HG03575 (cell line): ENCODE data around the gene KREMEN1.
"Not testable (repeated sequence)": the region's sequence is repeated elsewhere in the genome, so short reads cannot be mapped to it uniquely, and the experiment has no call there.

Experiments used
- ATAC-seq: cut with Tn5 transposase; IDR thresholded peaks from one replicate; pipeline ENCODE4 v1.9.1; 2021; ENCODE audit not compliant: unreplicated experiment, insufficient number of reproducible peaks, low FRiP score; ENCODE audit errors: extremely low read depth

KREMEN1 gene

GRCh38 chr22:29095459-29095858 lies 22.6 kb downstream of the KREMEN1 start:
- no peak for ATAC-seq

DNA sequence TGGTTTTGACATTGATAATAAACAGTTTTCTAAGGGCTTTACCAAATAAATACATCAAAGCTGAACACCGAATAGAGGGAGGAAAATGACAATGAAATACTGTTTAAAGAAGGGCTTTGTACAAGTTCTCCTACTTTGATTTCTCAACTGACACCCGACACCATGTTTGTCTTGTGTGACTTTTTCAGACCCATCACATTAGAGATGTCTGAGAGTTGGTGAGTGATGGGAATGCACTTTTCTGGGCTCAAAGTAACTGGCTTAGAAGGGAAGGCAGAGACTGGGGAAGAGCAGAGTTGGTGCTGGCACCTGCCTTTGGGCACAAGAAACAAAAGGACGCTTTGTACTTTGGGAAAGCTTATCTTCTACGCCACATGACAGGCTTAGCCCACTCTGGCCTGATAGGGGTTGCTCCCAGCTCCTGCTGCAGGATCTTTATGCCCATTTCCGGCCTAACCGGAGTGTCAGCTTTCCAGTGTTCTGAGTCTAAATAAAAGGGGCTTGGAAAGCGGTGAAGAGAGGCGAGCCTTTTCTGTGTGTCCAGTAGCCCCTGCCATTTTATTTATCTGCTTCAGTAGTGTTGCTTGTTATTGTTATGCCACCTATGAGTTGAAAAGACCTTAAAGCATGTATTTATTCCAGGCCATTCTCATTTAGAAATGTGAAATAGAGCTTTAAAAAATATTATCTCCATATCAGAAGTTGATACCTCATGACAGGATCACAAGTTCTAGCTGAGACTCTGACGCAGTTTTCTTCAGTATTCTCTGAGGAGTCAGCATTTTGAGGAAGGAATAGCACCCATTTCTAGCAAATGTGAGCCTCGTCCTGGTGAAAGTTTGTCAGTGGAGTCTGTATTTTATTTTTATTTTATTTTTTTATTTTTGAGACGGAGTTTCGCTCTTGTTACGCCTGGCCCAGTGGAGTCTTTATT lies 24.2 kb downstream of the KREMEN1 start:
- no peak for ATAC-seq

DNA sequence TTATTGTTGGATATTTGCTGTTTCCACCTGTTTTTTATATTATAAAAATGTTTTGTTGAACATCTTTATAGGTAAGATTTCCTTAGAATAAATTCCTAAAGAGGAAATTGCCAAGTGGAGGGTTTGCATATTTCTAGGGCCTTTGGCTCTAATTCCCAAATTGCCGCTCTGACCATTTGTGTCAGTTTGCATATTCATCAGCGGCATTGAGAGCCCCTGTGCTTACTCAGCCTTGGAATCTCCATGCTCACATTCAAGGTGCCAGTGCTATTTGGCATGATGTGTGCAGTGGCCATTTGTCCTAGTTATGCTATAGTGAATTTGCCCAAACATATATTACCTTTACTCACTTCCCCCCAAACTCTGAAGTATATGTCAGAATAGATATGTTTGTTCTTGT lies 25.5 kb downstream of the KREMEN1 start:
- ATAC-seq = no peak

DNA sequence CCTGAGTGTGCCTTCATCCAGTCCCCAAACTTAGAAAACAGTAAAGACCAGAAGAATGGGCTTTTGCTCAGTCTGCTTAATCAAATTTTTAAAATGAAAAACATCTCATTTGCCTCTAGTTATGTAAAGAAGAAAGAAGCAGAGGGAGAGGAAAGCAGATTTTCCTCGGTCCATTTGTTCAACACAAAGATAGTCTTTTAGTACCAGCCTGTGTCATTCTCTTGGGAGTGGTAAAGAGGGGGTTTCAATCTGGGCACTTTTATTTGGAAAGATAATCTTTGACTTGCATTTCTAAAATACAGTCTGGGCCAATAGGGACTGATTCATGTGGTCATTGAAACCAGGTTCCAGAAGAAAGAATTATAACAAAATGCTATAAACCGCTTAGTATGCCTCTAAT lies 29.5 kb downstream of the KREMEN1 start:
- ATAC-seq = no peak

- no peak for ATAC-seq
Measured at GRCh38 chr22:29103121-29103520, 30.3 kb downstream of the KREMEN1 start.

DNA sequence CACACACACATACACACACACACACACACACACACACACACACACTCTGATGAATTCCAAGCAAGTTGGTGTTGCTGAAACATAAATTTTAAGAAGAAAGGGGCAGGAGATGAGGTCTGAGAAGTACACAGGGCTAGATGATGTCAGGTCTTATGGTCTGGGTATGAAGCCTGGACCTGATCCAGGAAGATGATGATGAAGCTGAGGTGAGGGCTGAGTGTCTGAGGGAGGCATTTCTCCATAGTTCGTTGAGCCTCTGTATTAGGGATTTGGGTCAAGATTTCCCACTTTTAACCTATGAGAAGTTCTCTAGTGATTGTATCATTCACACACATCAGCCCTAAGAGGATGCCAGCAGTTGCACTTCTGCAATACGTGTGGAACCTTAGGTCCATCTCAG lies 32.6 kb downstream of the KREMEN1 start:
- no peak for ATAC-seq

DNA sequence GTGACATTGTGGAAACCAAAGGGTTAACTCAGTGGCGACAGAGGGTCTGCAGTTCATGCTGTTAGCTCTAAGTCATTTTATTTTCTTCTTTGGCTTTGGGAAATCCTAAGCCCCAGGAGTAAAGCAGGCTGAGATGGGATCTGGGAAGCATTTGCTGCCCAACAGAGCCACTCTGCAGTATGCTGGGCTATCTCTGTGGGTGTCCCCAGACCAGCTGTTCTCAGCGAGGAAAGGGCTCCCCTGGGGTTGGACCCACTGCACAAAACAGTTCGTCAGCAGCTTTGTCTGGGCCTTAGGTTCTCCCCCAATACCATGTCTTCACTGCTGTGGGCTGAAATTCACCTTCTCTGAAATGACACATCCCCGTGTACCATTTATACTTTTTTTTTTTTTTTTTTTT lies 34.0 kb downstream of the KREMEN1 start:
- ATAC-seq = no peak

DNA sequence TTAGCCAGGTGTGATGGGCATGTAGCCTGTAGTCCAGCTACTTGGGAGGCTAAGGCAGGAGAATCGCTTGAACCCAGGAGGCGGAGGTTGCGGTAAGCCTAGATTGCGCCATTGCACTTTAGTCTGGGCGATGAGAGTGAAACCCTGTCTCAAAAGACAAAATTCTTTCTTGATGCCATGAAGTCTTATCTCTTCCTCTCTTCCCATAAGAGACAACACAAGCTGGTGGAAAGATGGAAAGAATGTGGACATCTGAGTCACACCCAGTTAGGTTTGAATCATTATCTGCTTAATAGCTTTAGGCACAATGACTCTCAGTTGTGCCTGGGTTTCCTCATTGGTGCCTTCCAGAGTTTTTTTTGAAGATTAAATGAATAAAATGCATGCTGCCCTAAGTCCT lies 35.3 kb downstream of the KREMEN1 start:
- no peak for ATAC-seq

DNA sequence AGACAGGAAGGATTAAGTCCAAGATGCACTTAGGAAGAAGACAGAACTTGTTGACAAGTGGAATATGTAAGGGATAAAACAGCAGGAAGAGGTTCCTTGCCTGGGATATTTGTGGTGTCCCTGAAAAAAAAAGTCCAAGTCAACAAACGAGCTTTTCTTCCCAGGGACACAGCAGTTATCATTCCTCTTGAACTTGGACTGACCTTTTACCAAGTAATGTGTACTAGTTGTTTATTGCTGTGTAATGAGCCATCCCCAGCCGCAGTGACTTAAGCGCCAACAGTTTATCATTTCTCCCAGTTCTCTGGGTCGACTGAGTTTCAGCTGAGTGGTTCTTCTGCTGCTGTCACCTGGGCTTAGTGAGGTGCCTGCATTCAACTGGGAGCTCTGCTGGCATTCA lies 37.0 kb downstream of the KREMEN1 start:
- no peak for ATAC-seq

GRCh38 chr22:29110946-29111345 lies 38.1 kb downstream of the KREMEN1 start:
- no peak for ATAC-seq

GRCh38 chr22:29112121-29112520 lies 39.3 kb downstream of the KREMEN1 start:
- ATAC-seq = no peak

DNA sequence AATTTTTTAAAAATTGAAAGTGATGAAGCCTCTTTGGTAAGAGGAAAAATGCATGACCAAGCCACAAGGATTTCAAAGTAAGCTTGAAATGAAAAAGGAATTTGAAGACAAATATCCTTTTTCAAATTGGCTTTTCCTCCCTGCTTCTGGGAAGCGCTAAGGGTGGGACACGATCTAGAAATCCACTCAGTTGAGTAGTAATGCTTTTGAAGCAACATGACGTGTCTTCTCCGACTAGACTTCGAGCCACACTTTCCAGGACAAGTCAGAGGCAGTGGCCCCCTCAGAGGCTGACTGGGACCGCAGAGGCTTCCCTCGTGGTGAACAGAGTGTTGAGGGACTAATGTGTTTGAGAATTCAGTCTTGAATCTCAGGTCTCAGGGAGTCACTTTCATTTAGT lies 39.8 kb downstream of the KREMEN1 start:
- no peak for ATAC-seq

- no peak for ATAC-seq
Measured at GRCh38 chr22:29113319-29113718, 40.5 kb downstream of the KREMEN1 start.

GRCh38 chr22:29114392-29114791 lies 41.6 kb downstream of the KREMEN1 start:
- no peak for ATAC-seq

DNA sequence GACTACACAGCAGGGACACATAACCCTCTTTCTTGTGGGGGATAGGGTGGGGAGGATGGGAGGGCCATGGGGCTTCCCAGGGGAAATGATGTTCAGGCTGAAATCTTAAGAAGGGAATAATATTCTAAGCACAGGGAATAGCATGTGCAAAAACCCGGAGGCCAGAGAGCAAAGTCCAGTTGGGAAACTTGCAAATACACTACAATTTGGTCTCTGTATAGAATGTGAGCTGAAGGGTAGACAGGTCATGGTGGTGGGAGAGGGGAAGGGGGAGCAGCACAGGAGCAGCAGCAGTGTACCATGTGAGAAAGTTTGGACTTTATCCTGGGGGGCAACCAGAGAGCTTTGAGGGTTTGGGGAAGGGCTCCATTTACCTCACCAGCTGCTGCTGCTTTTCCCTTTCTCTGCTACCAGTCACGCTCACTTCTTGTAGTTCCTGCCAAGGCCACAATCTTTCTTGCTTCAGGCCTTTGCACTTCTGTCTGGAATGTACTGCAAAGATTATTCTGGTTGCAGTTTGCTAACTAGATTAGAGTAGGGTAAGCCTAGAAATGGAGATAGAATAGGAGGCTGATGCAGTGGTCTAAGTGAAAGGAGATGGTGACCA lies 43.0 kb downstream of the KREMEN1 start:
- no peak for ATAC-seq

DNA sequence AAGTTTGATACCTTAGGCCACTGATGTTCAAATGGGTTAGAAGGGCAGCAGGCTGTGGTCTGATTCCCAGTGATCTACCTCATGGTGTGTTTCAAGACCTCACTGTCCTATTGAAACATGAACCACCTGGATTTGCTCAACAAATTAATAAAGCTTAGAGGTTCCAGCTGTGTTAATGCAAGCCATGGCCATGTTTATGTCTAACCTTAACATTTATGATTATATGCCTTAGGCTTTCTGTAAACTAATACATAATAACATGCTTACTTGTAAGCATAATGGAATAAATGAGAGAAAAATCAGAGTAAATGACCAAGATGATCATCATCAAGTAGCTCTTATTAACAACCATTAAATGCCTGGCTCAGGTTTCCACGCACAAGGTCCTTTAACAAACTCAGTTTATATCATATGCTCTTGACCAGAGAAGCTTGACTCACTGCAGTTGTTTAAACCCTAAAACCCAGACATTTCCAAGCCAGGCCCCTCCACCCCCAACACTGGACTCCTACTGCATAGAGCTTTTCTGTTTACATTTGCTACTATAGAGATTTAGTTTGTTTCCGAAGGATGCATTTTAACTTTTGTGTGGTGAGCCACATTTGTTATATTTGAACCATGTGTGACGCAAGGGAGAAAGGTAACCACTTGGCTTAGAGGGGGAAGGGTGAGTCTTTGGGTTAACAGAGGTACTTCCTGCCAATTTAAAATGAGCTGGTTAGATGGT lies 43.7 kb downstream of the KREMEN1 start:
- ATAC-seq = no peak

DNA sequence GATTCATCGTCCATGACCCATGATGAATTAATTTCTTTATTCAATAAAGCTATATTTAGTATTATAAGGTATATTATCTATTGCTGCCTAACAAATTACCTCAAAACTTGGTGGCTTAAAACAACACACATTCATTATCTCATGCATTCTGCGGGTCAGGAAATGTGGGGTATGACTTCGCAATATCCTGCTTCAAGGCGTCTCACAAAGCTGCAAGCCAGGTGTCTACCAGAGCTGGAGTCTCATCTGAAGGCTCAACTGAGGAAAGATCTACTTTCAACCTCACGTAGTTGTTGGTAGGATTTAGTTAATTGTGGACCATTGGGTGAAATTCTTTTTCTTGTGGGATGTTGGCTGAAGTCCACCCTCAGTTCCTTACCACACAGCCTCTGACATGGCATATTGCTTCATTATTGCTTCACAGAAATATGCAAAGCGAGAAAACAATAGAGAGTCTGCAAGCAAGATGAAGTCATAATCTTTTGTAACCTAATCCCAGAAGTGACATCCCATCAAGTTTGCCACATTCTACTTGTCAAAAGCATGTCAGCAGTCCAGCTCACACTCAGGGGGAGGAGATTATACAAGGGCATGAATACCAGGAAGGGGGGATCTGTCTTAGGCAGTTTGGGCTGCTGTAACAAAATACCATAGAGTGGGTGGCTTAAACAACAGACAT lies 45.1 kb downstream of the KREMEN1 start:
- ATAC-seq = no peak

DNA sequence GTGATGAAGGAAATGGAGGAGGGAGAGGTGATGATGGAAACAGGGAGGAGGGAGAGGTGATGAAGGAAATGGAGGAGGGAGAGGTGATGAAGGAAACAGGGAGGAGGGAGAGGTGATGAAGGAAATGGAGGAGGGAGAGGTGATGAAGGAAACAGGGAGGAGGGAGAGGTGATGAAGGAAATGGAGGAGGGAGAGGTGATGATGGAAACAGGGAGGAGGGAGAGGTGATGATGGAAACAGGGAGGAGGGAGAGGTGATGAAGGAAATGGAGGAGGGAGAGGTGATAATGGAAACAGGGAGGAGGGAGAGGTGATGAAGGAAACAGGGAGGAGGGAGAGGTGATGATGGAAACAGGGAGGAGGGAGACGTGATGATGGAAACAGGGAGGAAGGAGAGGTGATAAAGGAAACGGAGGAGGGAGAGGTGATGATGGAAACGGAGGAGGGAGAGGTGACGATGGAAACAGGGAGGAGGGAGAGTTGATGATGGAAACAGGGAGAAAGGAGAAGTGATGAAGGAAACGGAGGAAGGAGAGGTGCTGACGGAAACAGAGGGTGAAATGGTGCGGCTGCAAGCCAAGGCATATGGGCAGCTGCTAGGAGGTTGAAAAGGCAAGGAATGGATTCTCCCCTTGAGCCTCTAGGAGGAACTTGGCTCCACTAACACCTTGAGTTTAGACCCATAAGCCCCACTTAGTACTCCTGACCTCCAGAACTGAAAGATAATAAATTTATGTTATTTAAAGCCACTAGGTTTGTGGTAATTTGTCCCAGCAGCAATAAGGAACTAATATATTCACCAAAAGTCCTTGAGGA lies 47.5 kb downstream of the KREMEN1 start:
- not testable (repeated sequence) for ATAC-seq

- no peak for ATAC-seq
Measured at GRCh38 chr22:29121124-29121523, 48.3 kb downstream of the KREMEN1 start.
